ENCODE results near the gene SPATS2.
A peak's percentile ranks its signal among the peaks of the same experiment; 100 is the strongest.
"Not testable (repeated sequence)": the region's sequence is repeated elsewhere in the genome, so short reads cannot be mapped to it uniquely, and the experiment has no call there.

SPATS2 gene

GRCh38 chr12:49367381-49368239, at the start of gene SPATS2:
SPATS2 (plus strand) TSS chr12:49367462; CDS start chr12:49461013, 93,551 bp downstream.
- DNase-seq (ENCODE audit: low read depth, low spot score), result no peak

DNA sequence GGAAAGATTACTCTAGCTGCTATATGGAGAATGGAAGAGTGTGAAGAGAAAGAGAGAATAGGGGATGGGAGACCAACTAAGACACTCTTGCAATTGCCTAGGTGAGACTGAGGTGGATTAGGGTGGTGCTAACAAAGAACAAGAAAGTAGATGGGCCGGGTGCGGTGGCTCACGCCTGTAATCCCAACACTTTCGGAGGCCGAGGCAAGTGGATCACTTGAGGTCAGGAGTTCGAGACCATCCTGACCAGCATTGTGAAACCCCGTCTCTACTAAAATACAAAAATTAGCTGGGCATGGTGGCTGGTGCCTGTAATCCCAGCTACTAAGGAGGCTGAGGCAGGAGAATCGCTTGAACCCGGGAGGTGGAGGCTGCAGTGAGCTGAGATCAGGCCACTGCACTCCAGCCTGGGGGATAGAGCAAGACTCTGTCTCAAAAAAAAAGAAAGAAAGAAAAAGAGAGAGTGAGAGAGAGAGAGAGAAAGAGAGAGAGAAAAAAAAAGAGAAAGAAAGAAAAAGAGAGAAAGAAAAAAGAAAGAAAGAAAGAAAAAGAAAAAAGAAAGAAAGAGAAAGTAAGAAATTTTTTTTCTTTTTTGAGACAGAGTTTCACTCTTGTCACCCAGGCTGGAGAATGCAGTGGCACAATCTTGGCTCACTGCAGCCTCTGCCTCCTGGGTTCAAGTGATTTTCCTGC, 46.7 kb upstream of the SPATS2 start:
- not testable (repeated sequence) for DNase-seq (ENCODE audit: low read depth, low spot score)

- DNase-seq (ENCODE audit: low read depth, low spot score), result no peak
Measured at GRCh38 chr12:49322367-49322707, 44.9 kb upstream of the SPATS2 start.

DNA sequence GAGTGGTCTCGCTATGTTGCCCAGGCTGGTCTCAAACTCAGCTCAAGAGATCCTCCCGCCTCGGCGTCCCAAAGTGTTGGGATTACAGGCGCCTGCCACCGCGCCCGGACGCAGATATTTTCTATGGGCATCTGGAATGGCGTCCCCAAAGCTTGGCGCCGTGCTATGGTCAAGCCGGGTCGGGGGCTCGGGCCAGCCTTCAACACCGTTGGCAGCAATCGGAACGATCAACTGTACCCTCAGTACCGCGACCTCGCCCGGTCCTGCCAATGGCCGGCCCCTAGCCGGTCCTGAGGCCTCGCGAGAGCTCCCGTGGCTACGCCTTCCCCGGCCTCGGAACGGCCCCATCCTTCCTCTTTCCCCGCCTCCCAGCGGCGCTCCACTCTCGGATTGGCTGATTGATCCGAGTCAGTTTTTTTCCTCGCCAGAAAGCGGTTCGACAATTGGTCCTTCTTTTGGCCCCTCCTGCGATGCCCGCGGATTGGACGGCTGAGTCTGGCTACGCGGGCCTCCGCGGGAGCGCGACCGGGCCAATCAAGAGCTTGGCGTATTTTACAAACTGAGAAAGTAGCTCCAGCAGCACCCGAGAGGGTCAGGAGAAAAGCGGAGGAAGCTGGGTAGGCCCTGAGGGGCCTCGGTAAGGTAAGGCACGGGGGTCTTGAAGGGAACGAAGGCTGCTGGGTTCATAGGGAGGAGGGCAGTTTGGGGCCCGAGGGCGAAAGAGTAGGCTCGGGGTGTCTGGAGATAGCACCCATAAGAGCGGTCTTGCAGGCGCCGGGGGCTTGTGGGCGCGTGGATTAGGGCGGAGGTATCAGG, 44.3 kb upstream of the SPATS2 start, which contains the start of gene TROAP:
Gene TROAP (plus strand): TSS at position 548 of the 816 bp plus-strand sequence. CDS start 354 bp downstream, outside the sequence.
- DNase-seq (ENCODE audit: low read depth, low spot score), result peak; percentile 99

DNA sequence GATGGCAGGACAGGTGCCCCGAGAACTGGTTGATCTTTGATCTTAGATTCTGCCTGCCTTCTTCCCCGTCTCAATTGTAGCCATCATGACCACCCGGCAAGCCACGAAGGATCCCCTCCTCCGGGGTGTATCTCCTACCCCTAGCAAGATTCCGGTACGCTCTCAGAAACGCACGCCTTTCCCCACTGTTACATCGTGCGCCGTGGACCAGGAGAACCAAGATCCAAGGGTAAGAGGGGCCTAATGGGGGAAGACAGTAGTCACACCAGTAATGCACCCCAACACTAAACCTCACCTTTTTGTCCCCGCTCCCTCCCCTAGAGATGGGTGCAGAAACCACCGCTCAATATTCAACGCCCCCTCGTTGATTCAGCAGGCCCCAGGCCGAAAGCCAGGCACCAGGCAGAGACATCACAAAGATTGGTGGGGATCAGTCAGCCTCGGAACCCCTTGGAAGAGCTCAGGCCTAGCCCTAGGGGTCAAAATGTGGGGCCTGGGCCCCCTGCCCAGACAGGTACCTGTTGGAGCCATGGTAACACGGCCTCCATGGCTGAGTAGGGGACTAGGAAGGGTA, 43.7 kb upstream of the SPATS2 start:
- DNase-seq (ENCODE audit: low read depth, low spot score), result no peak

DNA sequence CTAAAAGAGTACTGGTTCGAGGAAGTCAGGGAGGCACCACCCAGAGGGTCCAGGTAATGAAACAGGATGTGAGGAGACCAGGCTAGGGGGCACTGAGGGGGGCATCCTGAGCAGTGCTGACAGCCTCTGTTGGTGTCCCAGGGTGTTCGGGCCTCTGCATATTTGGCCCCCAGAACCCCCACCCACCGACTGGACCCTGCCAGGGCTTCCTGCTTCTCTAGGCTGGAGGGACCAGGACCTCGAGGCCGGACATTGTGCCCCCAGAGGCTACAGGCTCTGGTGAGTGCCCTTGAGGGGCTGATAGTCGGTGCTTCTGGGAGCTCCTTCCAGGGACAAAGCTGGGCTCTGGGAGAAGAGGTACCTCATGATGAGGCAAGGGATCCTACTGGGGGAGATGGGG, 41.7 kb upstream of the SPATS2 start:
- no peak for DNase-seq (ENCODE audit: low read depth, low spot score)

DNA sequence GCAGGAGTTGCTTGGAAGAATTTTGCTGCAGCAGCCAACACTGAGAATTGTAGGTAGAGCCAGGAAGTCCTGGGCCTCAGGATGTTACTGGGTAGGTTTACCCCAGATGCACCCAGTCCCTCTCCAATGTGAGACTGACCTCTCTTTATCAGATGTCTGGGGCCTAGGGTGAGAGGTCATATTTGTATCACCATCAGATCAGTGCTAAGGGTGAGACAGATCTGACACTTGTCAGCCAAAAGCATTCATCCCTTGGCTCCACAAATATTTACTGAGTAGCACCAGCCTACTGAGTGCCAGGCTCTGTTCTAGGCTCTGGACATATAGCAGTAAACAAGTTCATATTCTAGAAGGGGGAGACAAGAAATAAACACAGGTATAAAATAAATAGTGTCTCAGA, 39.9 kb upstream of the SPATS2 start:
- no peak for DNase-seq (ENCODE audit: low read depth, low spot score)

DNA sequence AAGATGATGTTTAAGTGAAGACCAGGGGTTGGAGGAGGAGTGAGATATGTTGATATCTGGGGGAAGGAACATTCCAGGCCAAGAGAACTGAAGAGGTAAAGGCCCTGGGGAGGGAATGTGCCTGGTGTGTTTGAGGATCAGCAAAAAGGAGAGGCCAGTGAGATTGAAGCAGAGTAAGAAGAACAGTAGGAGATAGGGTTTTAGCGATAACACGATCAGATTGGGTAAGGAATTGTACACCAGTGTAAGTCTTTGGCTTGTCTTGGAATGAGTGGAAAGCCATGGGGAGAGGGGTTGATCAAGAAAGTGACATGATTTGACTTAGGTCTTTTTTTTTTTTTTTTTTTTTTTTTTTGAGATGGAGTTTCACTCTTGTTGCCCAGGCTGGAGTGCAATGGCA, 39.4 kb upstream of the SPATS2 start:
- no peak for DNase-seq (ENCODE audit: low read depth, low spot score)

DNA sequence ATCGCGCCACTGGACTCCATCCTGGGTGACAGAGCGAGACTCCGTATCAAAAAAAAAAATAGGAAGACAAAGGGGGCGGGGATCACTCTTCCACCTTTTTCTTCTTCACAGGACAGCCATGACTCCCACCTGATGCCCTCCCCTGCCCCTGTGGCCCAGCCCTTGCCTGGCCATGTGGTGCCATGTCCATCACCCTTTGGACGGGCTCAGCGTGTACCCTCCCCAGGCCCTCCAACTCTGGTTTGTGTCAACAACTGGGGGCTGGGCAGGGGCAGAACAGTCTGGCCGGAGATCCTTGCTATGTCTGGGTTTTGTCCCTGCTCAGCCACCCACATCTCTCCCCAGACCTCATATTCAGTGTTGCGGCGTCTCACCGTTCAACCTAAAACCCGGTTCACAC, 38.4 kb upstream of the SPATS2 start:
- no peak for DNase-seq (ENCODE audit: low read depth, low spot score)

DNA sequence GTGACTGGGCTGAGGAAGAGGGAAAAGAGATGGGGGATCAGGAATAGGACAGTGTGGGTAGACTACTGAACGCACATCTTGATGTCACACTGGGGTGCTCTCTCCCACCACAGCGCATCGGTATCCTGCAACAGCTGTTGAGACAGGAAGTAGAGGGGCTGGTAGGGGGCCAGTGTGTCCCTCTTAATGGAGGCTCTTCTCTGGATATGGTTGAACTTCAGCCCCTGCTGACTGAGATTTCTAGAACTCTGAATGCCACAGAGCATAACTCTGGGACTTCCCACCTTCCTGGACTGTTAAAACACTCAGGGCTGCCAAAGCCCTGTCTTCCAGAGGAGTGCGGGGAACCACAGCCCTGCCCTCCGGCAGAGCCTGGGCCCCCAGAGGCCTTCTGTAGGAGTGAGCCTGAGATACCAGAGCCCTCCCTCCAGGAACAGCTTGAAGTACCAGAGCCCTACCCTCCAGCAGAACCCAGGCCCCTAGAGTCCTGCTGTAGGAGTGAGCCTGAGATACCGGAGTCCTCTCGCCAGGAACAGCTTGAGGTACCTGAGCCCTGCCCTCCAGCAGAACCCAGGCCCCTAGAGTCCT, 37.1 kb upstream of the SPATS2 start:
- no peak for DNase-seq (ENCODE audit: low read depth, low spot score)

- DNase-seq (ENCODE audit: low read depth, low spot score), result no peak
Measured at GRCh38 chr12:49330631-49331379, 36.5 kb upstream of the SPATS2 start.

DNA sequence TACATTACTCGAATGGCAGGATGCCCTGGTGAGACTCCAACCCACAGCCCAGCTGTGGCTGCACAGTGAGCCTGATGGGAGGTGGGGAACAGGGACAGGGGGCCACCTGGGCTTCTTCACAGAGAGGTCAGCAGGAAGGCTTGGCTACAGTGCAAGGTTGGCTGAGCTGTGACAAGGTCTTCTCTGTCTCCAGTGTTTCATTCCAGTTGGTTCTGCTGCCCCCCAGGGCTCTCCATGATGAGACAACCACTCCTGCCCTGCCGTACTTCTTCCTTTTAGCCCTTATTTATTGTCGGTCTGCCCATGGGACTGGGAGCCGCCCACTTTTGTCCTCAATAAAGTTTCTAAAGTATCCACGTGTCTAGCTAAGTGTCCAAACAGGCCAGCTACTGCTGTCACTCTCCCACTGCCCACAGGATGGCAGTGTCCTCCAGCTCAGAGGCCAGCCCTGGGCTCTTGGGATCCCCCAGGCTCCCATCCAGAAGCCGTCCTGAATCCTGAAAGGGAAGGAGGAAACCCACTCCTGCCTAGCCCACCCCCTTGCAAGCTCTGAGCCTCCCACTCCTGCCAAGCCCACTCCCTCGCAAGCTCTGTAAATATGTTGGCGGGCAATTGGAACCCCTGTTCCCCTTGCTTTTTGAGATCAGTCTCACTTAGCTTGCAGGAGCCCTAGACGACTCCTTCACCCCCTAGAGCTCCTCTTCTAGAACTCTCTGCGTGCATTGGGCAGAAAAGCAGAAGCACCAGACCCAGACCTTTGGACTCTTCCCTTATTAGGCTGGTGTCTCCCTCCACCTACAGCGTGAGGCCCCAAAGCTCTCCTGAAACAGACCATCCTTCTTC, 35.7 kb upstream of the SPATS2 start:
- peak; percentile 90 for DNase-seq (ENCODE audit: low read depth, low spot score)

DNA sequence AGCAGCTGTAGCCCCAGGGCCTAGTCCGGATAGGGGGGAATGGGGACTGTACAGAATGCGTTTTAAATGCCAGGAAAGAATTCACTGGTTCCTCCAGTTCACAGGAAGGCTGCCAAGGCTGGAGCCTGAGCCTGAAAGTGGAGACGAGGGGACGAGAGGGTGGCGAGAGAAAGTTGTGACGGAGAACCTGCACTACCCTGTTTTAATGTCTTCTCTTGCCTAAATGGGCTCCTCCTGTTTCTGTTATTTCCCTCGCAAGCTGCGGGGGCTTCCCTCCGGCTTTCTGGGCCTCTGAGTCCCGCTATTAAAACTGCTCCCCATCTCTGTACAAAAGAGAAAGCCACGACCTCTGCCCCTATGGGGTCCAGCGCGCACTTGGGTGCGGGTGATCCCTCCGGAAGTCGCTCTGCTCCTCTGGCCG, 34.8 kb upstream of the SPATS2 start:
- DNase-seq (ENCODE audit: low read depth, low spot score), result peak; percentile 49

GRCh38 chr12:49332891-49333371, 34.3 kb upstream of the SPATS2 start:
- no peak for DNase-seq (ENCODE audit: low read depth, low spot score)

DNA sequence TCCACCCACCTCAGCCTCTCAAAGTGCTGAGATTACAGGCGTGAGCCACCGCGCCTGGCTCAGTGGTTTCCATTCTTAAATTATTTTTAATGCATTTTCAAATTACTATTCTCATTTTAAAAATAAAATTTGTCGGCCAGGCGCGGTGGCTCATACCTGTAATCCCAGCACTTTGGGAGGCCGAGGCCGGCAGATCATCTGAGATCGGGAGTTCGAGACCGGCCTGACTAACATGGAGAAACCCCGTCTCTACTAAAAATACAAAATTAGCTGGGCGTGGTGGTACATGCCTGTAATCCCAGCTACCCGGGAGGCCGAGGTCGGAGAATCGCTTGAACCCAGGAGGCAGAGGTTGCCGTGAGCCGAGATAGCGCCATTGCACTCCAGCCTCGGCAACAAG, 33.5 kb upstream of the SPATS2 start:
- not testable (repeated sequence) for DNase-seq (ENCODE audit: low read depth, low spot score)

GRCh38 chr12:49334226-49334625, 33.0 kb upstream of the SPATS2 start:
- no peak for DNase-seq (ENCODE audit: low read depth, low spot score)

GRCh38 chr12:49334681-49335080, 32.6 kb upstream of the SPATS2 start:
- no peak for DNase-seq (ENCODE audit: low read depth, low spot score)

DNA sequence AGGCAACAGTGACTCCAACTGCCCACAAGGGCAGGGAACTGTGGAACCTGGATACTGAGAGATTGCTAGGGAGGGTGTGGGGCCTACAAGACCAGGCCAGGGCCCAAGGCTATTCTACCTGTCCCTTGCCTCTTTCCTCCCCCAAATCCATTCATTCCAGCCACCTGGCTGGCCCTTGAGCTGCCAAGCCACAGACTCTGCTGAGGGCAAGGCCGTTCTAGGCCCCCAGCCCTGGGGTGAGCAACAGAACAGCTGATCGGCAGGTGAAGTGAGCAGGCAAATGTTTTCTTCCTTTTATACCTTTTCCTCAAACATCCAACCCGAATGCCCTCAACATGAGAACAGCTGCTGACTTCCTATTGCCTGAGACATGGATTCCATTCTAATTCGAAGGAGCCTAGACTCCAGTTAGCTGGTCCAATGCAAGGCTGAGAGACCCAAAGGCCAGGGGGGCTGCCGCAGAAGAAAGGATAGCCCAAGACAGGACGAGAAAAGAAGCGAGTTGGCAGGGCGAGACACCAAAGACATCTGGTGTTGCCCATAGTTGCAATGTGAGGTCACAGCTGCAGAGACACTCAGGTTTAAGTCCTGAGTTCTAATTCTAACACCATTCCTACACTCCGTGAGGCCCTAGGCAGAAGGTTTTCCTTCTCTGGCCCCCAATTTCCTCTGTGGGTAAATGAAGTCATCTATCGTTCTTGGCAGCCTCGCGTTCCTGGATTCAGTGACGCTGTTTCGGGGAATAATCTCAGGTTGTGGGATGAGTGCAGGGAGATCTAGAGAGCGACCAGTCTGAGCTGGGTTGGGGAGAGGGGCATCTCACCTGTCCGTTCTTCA, 31.9 kb upstream of the SPATS2 start:
- DNase-seq (ENCODE audit: low read depth, low spot score), result no peak

Data from astrocyte of the hippocampus (primary cell).